Keratinocyte (primary cell): ENCODE data around the gene SLC25A44.

Experiments used
- CTCF ChIP-seq, 3 experiments: IDR thresholded peaks in 1 of 3; conservative IDR thresholded peaks in 1 of 3; optimal IDR thresholded peaks in 1 of 3; 2 replicates in 2 of 3; 3 replicates in 1 of 3; pipeline versions ENCODE3 to v1.5.1; 2011; ENCODE audit warnings: low read length in 3 of 3, mild to moderate bottlenecking in 3 of 3, moderate library complexity in 2 of 3, control low read depth in 1 of 3, inconsistent platforms in 1 of 3; ENCODE audit not compliant: insufficient read depth in 2 of 3; ENCODE audit errors: extremely low read depth in 1 of 3
- EZH2 ChIP-seq: IDR thresholded peaks from one replicate; pipeline ENCODE4 v1.6.1; 2012; ENCODE audit warnings: inconsistent platforms, mild to moderate bottlenecking, low read length, moderate library complexity

- no peak for TF ChIP-seq CTCF (optimal IDR thresholded peaks at IDR 0.05 in 1 of 3, IDR thresholded peaks at IDR 0.05 in 1 of 3, conservative IDR thresholded peaks at IDR 0.05 in 1 of 3; ENCODE audit: extremely low read depth in 1 of 3, insufficient read depth in 2 of 3, low read length in 3 of 3)
- no peak for TF ChIP-seq EZH2
Measured at GRCh38 chr1:156167536-156167935, 26.4 kb upstream of the SLC25A44 start.
